IMR-90 (cell line): ENCODE measurements around the gene ANKH. TPM values are rescaled to one million over a fixed set of nuclear protein-coding genes. Genes with fewer than 3 reads are reported as not detected.

Experiments
- ATAC-seq: fragments of 200-7000 bp; cut with Tn5 transposase; 2 replicates; pipeline ENCODE4 v1.9.1; 2020; ENCODE audit warnings: low read depth, mild to moderate bottlenecking, moderate library complexity
- BruUV-seq: library from RNA; stranded (reverse); fragments of 400-500 nt; replicated peaks from 2 replicates; lab custom pipeline; 2021; lab: Mats Ljungman, UMichigan
- CTCF ChIA-PET: fragments of 300-600 bp; formaldehyde crosslinking; extraction: SDS; loops from one replicate; lab custom pipeline; 2021; ENCODE audit warnings: antibody characterized with exemption; lab: Yijun Ruan, JAX
- POLR2A ChIA-PET: fragments of 300-600 bp; sonication (Branson Sonifier 250); formaldehyde crosslinking; loops from one replicate; lab custom pipeline; 2022; ENCODE audit warnings: antibody characterized with exemption; ENCODE audit not compliant: unreplicated experiment; lab: Charles Lee
- DNase-seq: peaks from one replicate; pipeline ENCODE4 v3.0.0; 2013
- H2AFZ ChIP-seq: replicated peaks from 2 replicates; pipeline ENCODE3; 2013; ENCODE audit warnings: low read length, mild to moderate bottlenecking; ENCODE audit not compliant: poor library complexity
- H2AK5ac ChIP-seq: 2 replicates; pipeline ENCODE4 v1.6.1; 2013; ENCODE audit warnings: low read depth, low read length, inconsistent platforms
- H2AK9ac ChIP-seq: replicated peaks from 2 replicates; pipeline ENCODE3; 2013; ENCODE audit warnings: mild to moderate bottlenecking, low read depth, low read length, moderate library complexity; ENCODE audit not compliant: poor library complexity
- H2BK120ac ChIP-seq: 2 replicates; pipeline ENCODE4 v1.6.1; 2013; ENCODE audit warnings: low read depth, low read length, inconsistent platforms
- H2BK15ac ChIP-seq: 3 replicates; pipeline ENCODE4 v1.6.1; 2013; ENCODE audit warnings: low read depth, low read length, inconsistent platforms
- H2BK20ac ChIP-seq: 2 replicates; pipeline ENCODE4 v1.6.1; 2013; ENCODE audit warnings: low read depth, mild to moderate bottlenecking, inconsistent platforms, low read length, moderate library complexity
- H2BK5ac ChIP-seq: 2 replicates; pipeline ENCODE4 v1.6.1; 2013; ENCODE audit warnings: mild to moderate bottlenecking, low read depth, low read length, inconsistent platforms; ENCODE audit not compliant: poor library complexity, severe bottlenecking
- H3K14ac ChIP-seq: replicated peaks from 2 replicates; pipeline ENCODE4 v1.6.1; 2013; ENCODE audit warnings: low read depth, low read length, inconsistent platforms
- H3K18ac ChIP-seq: 2 replicates; pipeline ENCODE4 v1.6.1; 2013; ENCODE audit warnings: low read depth, low read length, control low read depth
- H3K23ac ChIP-seq: 2 replicates; pipeline ENCODE4 v1.6.1; 2013; ENCODE audit warnings: low read depth, low read length, inconsistent platforms
- H3K27ac ChIP-seq: 2 replicates; pipeline ENCODE4 v1.5.1; 2013; ENCODE audit warnings: mild to moderate bottlenecking, control low read depth, low read length; ENCODE audit not compliant: insufficient read depth
- H3K27me3 ChIP-seq: 2 replicates; pipeline ENCODE4 v1.6.1; 2013; ENCODE audit warnings: low read length; ENCODE audit not compliant: control insufficient read depth, insufficient read depth
- H3K36me3 ChIP-seq: 2 replicates; pipeline ENCODE4 v1.6.1; 2013; ENCODE audit warnings: low read length, mixed read lengths; ENCODE audit not compliant: control insufficient read depth, insufficient read depth
- H3K4ac ChIP-seq: 2 replicates; pipeline ENCODE4 v1.6.1; 2013; ENCODE audit warnings: low read depth, low read length, inconsistent platforms
- H3K4me1 ChIP-seq: 2 replicates; pipeline ENCODE4 v1.6.1; 2013; ENCODE audit warnings: low read length, mixed read lengths; ENCODE audit not compliant: control insufficient read depth, insufficient read depth
- H3K4me2 ChIP-seq: 2 replicates; pipeline ENCODE4 v1.6.1; 2013; ENCODE audit warnings: low read depth, mild to moderate bottlenecking, control low read depth, low read length, moderate library complexity
- H3K4me3 ChIP-seq: 2 replicates; pipeline ENCODE4 v1.5.1; 2013; ENCODE audit warnings: low read depth, mild to moderate bottlenecking, control low read depth, low read length, moderate library complexity; ENCODE audit not compliant: insufficient read depth
- H3K56ac ChIP-seq: 2 replicates; pipeline ENCODE4 v1.6.1; 2013; ENCODE audit warnings: low read length, inconsistent platforms; ENCODE audit not compliant: insufficient read depth; ENCODE audit errors: extremely low read depth
- H3K79me1 ChIP-seq, 2 experiments: 2 replicates each; pipeline ENCODE4 v1.6.1; 2013; ENCODE audit warnings: low read length in 2 of 2, inconsistent platforms in 1 of 2, low read depth in 1 of 2
- H3K9ac ChIP-seq: 2 replicates; pipeline ENCODE4 v1.6.1; 2013; ENCODE audit warnings: low read depth, low read length, control low read depth
- H3K9me1 ChIP-seq: 2 replicates; pipeline ENCODE4 v1.6.1; 2013; ENCODE audit warnings: low read length, inconsistent platforms; ENCODE audit not compliant: insufficient read depth
- H3K9me3 ChIP-seq: 2 replicates; pipeline ENCODE4 v1.6.1; 2013; ENCODE audit warnings: low read length; ENCODE audit not compliant: control insufficient read depth, insufficient read depth
- H4K20me1 ChIP-seq: 2 replicates; pipeline ENCODE4 v1.6.1; 2013; ENCODE audit warnings: low read length, inconsistent platforms; ENCODE audit not compliant: insufficient read depth
- H4K5ac ChIP-seq: 2 replicates; pipeline ENCODE4 v1.6.1; 2013; ENCODE audit warnings: mild to moderate bottlenecking, low read depth, low read length, control low read depth
- H4K8ac ChIP-seq, 2 experiments: 2 replicates each; pipeline ENCODE4 v1.6.1; 2013; ENCODE audit warnings: low read depth in 2 of 2, low read length in 2 of 2, control low read depth in 1 of 2, inconsistent platforms in 1 of 2
- H4K91ac ChIP-seq: 2 replicates; pipeline ENCODE4 v1.6.1; 2013; ENCODE audit warnings: low read depth, low read length, inconsistent platforms; ENCODE audit not compliant: insufficient read depth
- BHLHE40 ChIP-seq: fragments of 150-350 bp; IDR thresholded peaks from 2 replicates; pipeline ENCODE4 v1.6.1; 2016; ENCODE audit warnings: mild to moderate bottlenecking, low read depth, low read length
- CEBPB ChIP-seq: IDR thresholded peaks from 2 replicates; pipeline ENCODE4 v1.6.1; 2012; ENCODE audit warnings: low read depth, low read length, improper control_type of control experiment
- CHD1 ChIP-seq: IDR thresholded peaks from 2 replicates; pipeline ENCODE4 v1.6.1; 2012; ENCODE audit warnings: low read depth, low read length, improper control_type of control experiment
- MAFK ChIP-seq: IDR thresholded peaks from 2 replicates; pipeline ENCODE4 v1.6.1; 2012; ENCODE audit warnings: low read depth, low read length, improper control_type of control experiment
- MAZ ChIP-seq: IDR thresholded peaks from 2 replicates; pipeline ENCODE4 v1.6.1; 2012; ENCODE audit warnings: low read depth, mild to moderate bottlenecking, low read length, improper control_type of control experiment, moderate library complexity, borderline replicate concordance
- MXI1 ChIP-seq: IDR thresholded peaks from 2 replicates; pipeline ENCODE4 v1.6.1; 2012; ENCODE audit warnings: low read depth, mild to moderate bottlenecking, low read length, moderate library complexity, borderline replicate concordance
- RAD21 ChIP-seq: IDR thresholded peaks from 2 replicates; pipeline ENCODE4 v1.6.1; 2012; ENCODE audit warnings: low read length, improper control_type of control experiment
- USF2 ChIP-seq: fragments of 150-350 bp; IDR thresholded peaks from 2 replicates; pipeline ENCODE4 v1.6.1; 2017; ENCODE audit warnings: mild to moderate bottlenecking, antibody characterized with exemption, low read length, low read depth
- WGBS, 2 experiments: methylation state at CpG; one replicate each; pipeline versions ENCODE4 v1.1.5 to v1.1.7; 2013; ENCODE audit warnings: missing lambda C conversion rate in 2 of 2; ENCODE audit not compliant: insufficient read length in 1 of 2; ENCODE audit errors: extremely low coverage in 2 of 2; 5-methylcytosine and 5-hydroxymethylcytosine counted together
- dilution Hi-C: fragments of 300-500 bp; cut with HindIII; formaldehyde crosslinking; loops from one replicate; pipeline ENCODE4 v1.14.3; 2018; ENCODE audit warnings: low sequenced_read_pairs; ENCODE audit not compliant: unreplicated experiment
- in situ Hi-C: fragments of 300-500 bp; cut with MboI; formaldehyde crosslinking; loops from 3 replicates; pipeline ENCODE4 v1.14.3; 2019; ENCODE audit warnings: low sequenced_read_pairs, inconsistent platforms, mixed read lengths
- intact Hi-C: fragments of 100-400 bp; cut with micrococcal nuclease; formaldehyde crosslinking; loops from 2 replicates; pipeline ENCODE4 v1.10.0; 2022
- polyA plus RNA-seq, 3 experiments: library from polyadenylated mRNA; depleted of rRNA; stranded (reverse); fragments of >200 nt; gene quantifications; 2 replicates each; pipeline ENCODE4 v1.2.3, GENCODE V29; 2012; ENCODE audit warnings: low replicate concordance in 1 of 3
- total RNA-seq: library from RNA; depleted of rRNA; stranded (reverse); fragments of >200 nt; gene quantifications from 2 replicates; pipeline ENCODE4 v1.2.3, GENCODE V29; 2012

ANKH gene
- total and polyA plus RNA-seq, 2 of the 4 experiments (the other 2 are of a cell fraction) = 5.2 to 17.2 TPM

- H2BK120ac ChIP-seq = no peak overlapping the region
- WGBS, 2 experiments = 57% methylated on average over 1 of the region's 4 CpGs; no CpG with 5 or more reads in 1 of the 2 experiments
- H2AFZ ChIP-seq = no peak overlapping the region
- no peak for ATAC-seq
- no peaks in the 10 kb centered on the region; a peak in 1 of 4 replicates for H3K79me1 ChIP-seq
- H4K20me1 ChIP-seq = no peaks in the 10 kb centered on the region
- H3K23ac ChIP-seq = no peak overlapping the region
- no peak overlapping the region for H2BK15ac ChIP-seq
- no peak overlapping the region for H3K56ac ChIP-seq
- no peak overlapping the region for H3K4ac ChIP-seq
- no peak overlapping the region for H2AK5ac ChIP-seq
- H3K27me3 ChIP-seq = no peaks in the 10 kb centered on the region
- no peaks in the 10 kb centered on the region for H3K9me3 ChIP-seq
- intact Hi-C loops (no loop called here), in situ Hi-C loops (no loop called here), dilution Hi-C loops (no loop called here)
- H3K27ac ChIP-seq = no peak overlapping the region
- H3K14ac ChIP-seq = no peak overlapping the region
- no peak overlapping the region for H3K18ac ChIP-seq
- TF ChIP-seq MAFK = no peak
- no peak for TF ChIP-seq USF2
- TF ChIP-seq MAZ = no peak
- TF ChIP-seq MXI1 = no peak
- no peak for TF ChIP-seq RAD21
- TF ChIP-seq BHLHE40 = no peak
- TF ChIP-seq CEBPB = no peak
- no peak for TF ChIP-seq CHD1
- H3K4me3 ChIP-seq = no peak overlapping the region
- H2BK5ac ChIP-seq = no peak overlapping the region
- H2AK9ac ChIP-seq = no peak overlapping the region
- H3K9ac ChIP-seq = no peak overlapping the region
- no peak overlapping the region for H4K91ac ChIP-seq
- peaks cover 9% of the 10 kb centered on the region for H3K9me1 ChIP-seq
- ChIA-PET POLR2A (no interaction called here), CTCF (interaction anchor here (1.0 kb wide), 1 partner anchor 47 kb away, joined by 3 read pairs; no protein-coding TSS in a partner anchor)
- H4K5ac ChIP-seq = no peak overlapping the region
- H4K8ac ChIP-seq = no peak overlapping the region
- H2BK20ac ChIP-seq = no peak overlapping the region
- no peak overlapping the region for H3K4me2 ChIP-seq
- DNase-seq = no peak
- no peaks in the 10 kb centered on the region; the same call in 1 of the 2 replicates for H3K36me3 ChIP-seq
- no TSS peak for BruUV-seq
- no peaks in the 10 kb centered on the region for H3K4me1 ChIP-seq
Measured at GRCh38 chr5:14762549-14763216, 108.9 kb downstream of the ANKH start.
